ENCODE results near the gene MAP1LC3B.

- TF ChIP-seq CTCF (IDR thresholded peaks at IDR 0.05) (no peak), EZH2 (IDR thresholded peaks at IDR 0.05; ENCODE audit: borderline replicate concordance, insufficient read depth, low read depth, low read length, poor library complexity, severe bottlenecking) (no peak)
These were observed 3.4 kb upstream of the MAP1LC3B start for GRCh38 chr16:87388818-87389134.

All from B cell (primary cell).